Measurements from ENCODE around the gene RTN4RL1.

DNA sequence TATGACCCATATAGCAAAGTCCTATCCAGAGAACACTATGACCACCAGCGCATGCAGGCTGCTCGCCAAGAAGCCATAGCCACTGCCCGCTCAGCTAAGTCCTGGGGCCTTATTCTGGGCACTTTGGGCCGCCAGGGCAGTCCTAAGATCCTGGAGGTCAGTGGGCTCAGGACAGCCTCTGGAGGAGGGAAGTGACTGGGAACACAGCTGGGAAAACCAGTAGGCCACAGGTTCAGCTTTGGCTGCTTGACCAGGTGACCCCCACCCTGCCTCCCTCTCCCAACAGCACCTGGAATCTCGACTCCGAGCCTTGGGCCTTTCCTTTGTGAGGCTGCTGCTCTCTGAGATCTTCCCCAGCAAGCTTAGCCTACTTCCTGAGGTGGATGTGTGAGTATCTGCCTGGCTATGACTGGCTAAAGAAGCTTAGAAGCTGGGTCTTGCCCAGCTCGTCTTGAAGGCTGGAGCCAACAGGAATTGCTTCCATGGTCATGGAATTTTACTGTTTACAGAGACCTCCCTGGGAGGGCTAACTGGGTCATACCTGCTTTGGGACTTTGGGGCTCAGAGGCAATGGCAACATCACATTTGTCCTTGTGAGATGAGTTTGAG lies 15.2 kb upstream of the RTN4RL1 start:
- TF ChIP-seq ZNF37A (tag by site-specific recombination; IDR thresholded peaks at IDR 0.05): no peak
- no peak for TF ChIP-seq ZNF596 (tag by site-specific recombination; IDR thresholded peaks at IDR 0.05)

All from HEK293 (cell line).